ENCODE measurements around the gene DYNLL1.

DNA sequence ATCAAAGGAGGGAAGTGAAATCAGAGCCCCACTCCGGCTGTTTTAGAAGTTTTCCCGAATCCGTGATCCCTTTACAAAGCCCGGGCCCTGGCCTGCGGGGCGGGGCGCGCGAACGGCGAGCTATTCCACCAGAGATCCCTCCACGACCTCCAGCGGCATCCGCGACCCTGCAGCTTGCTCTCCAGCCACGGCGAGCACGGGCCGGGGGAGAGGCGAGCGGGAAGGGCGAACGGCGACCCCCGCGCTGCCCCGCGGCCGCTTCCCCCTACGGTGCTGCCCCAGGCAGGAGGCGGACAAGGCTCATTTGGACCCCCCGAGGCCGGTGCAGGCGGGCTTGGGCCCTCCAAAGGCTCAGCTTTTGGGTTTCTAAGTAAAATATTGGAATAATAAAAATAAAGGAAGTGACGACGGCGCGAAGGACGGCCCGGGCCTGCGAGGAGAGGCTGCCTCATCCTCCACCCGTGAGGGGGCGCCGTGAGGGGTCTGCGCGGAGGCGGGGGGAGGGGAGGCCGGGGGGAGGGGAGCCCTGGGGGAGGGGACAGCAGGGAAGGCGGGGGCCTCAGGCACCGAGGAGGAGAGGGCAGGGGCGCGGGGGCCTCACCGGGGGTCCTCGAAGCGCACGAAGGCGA, 27.0 kb upstream of the DYNLL1 start:
- no peak for TF ChIP-seq CHD2 (IDR thresholded peaks at IDR 0.05; ENCODE audit: low read depth, low read length)
- no peak for TF ChIP-seq ZNF746 (CRISPR knock-in tag; IDR thresholded peaks at IDR 0.05)
- TF ChIP-seq GATA4 (IDR thresholded peaks at IDR 0.05; ENCODE audit: borderline replicate concordance, low read depth) = no peak
- TF ChIP-seq, protein P1, sequence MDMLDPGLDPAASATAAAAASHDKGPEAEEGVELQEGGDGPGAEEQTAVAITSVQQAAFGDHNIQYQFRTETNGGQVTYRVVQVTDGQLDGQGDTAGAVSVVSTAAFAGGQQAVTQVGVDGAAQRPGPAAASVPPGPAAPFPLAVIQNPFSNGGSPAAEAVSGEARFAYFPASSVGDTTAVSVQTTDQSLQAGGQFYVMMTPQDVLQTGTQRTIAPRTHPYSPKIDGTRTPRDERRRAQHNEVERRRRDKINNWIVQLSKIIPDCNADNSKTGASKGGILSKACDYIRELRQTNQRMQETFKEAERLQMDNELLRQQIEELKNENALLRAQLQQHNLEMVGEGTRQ (IDR thresholded peaks at IDR 0.05; ENCODE audit: low read depth, low read length) = no peak
- TF ChIP-seq, protein P1 (CRISPR knock-in tag; IDR thresholded peaks at IDR 0.05; ENCODE audit: borderline replicate concordance) = no peak
- TF ChIP-seq MTA3 (CRISPR knock-in tag; IDR thresholded peaks at IDR 0.05) = no peak
- TF ChIP-seq ZNF879 (CRISPR knock-in tag; IDR thresholded peaks at IDR 0.05) = no peak
- TF ChIP-seq HMG20A (CRISPR knock-in tag; IDR thresholded peaks at IDR 0.05; ENCODE audit: borderline replicate concordance) = no peak
- no peak for TF ChIP-seq IRF2 (CRISPR knock-in tag; IDR thresholded peaks at IDR 0.05)
- TF ChIP-seq EZH2 (conservative IDR thresholded peaks at IDR 0.05; ENCODE audit: low read depth, low read length) = no peak
